ENCODE measurements around the gene IPO11.
"Not testable (repeated sequence)": the region's sequence is repeated elsewhere in the genome, so short reads cannot be mapped to it uniquely, and the experiment has no call there.

Gene IPO11

GRCh38 chr5:62600560-62601252, 188.1 kb downstream of the IPO11 start:
- DNase-seq (ENCODE audit: low read depth in 2 of 2) = no peak

DNA sequence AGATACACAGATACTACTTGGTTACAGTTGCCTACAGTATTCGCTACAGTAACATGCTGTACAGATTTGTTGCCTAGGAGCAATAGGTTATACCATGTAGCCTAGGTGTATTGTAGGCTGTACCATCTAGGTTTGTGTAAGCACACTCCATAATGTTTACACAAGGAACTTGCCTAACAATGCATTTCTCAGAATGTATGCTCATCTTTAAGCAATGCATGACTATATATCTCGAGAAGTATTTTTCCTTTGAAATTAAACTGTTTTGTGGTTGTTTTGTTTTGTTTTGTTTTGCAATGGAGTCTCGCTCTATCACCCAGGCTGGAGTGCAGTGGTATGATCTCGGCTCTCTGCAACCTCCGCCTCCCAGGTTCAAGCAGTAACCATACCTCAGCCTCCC, 191.4 kb downstream of the IPO11 start:
- DNase-seq (ENCODE audit: low read depth in 2 of 2) = no peak

GRCh38 chr5:62605638-62606037, 193.1 kb downstream of the IPO11 start:
- no peak for DNase-seq (ENCODE audit: low read depth in 2 of 2)

GRCh38 chr5:62606878-62607277, 194.3 kb downstream of the IPO11 start:
- DNase-seq (ENCODE audit: low read depth in 2 of 2) = no peak

DNA sequence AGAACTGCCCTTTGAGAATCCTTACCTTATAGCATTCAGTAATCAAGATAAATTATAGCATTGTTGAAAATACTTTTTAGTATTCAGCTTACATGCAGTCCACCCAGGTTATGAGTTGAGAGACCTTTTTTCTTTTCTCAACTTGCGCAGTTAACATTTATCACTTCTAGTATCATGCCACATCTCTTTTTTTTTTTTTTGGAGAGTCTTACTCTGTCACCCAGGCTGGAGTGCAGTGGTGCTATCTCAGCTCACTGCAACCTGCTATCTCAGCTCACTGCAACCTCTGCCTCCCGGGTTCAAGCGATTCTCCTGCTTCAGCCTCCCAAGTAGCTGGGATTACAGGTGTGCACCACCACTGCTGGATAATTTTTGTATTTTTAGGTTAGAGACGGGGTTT, 195.1 kb downstream of the IPO11 start:
- DNase-seq (ENCODE audit: low read depth in 2 of 2) = no peak

GRCh38 chr5:62608529-62609511, 196.3 kb downstream of the IPO11 start:
- no peak for DNase-seq (ENCODE audit: low read depth in 2 of 2)

DNA sequence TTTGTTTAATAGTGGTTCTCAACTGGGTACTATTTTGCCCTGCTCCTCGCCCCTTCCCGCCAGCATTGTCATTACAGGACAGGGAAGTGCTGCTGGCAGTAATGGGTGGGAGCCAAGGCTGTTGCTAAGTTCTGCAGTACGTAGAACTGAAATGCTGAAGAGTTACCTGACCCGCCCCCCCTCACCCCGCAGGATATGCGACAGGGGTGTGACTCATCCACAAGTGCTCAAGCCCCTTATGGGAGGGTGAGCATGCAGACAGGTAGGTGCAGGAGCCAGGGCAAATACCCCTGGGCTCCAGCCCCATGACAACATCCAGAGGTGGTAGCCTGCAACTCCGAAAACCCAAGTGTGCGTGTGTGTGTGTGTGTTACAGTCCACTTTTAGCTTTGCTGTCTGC, 201.8 kb downstream of the IPO11 start:
- no peak for DNase-seq (ENCODE audit: low read depth in 2 of 2)

GRCh38 chr5:62616615-62617277, 204.2 kb downstream of the IPO11 start:
- DNase-seq (ENCODE audit: low read depth in 2 of 2) = no peak

DNA sequence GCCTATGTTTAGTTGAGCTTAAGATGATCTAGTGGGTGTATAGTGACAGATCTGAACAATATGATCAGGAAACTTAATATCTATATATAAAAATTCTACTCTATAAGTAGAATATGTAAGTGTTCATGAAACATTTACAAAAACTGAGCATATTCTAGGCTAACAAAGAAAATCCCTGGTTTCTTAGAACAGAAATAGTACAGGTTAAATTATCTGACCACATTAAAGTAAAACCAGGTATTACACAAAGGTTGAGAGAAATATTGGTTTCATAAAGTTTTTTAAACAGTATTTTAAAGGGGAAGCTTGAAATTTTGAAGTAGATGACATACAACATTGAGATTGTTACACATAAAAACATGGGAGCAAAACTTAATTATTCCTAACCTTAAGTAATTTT, 205.4 kb downstream of the IPO11 start:
- DNase-seq (ENCODE audit: low read depth in 2 of 2) = no peak

GRCh38 chr5:62620761-62621160, 208.2 kb downstream of the IPO11 start:
- no peak for DNase-seq (ENCODE audit: low read depth in 2 of 2)

- DNase-seq (ENCODE audit: low read depth in 2 of 2) = no peak
These were observed 208.7 kb downstream of the IPO11 start for GRCh38 chr5:62621280-62621679.

GRCh38 chr5:62623271-62623670, 210.7 kb downstream of the IPO11 start:
- no peak for DNase-seq (ENCODE audit: low read depth in 2 of 2)

- DNase-seq (ENCODE audit: low read depth in 2 of 2) = not testable (repeated sequence)
These were observed 211.9 kb downstream of the IPO11 start for GRCh38 chr5:62624436-62624835.

GRCh38 chr5:62626534-62626933, 214.0 kb downstream of the IPO11 start:
- DNase-seq (ENCODE audit: low read depth in 2 of 2) = no peak

- DNase-seq (ENCODE audit: low read depth in 2 of 2) = no peak
These were observed 214.6 kb downstream of the IPO11 start for GRCh38 chr5:62627121-62627520.

DNA sequence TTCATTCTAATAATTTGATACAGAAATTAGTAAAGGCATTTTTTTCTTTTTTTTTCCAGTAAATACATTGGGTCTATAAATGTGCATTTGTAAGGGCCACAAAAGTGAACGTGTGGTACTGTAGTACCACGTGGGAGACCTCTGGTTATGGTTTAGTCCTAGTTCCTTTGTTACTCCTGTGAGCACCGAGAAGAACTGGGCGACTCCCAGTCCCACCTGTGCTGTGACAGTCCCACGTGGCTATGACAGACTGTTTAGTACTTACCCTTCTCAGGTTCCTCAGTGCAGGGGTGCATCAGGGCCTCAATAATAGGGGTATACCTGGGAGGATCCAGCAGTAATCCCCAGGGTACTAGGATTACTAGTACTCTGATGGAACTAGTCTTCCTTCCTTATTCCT, 215.3 kb downstream of the IPO11 start:
- no peak for DNase-seq (ENCODE audit: low read depth in 2 of 2)

GRCh38 chr5:62631909-62632580, 219.5 kb downstream of the IPO11 start:
- no peak for DNase-seq (ENCODE audit: low read depth in 2 of 2)

GRCh38 chr5:62633243-62633642, 220.7 kb downstream of the IPO11 start:
- no peak for DNase-seq (ENCODE audit: low read depth in 2 of 2)

GRCh38 chr5:62640446-62640845, 227.9 kb downstream of the IPO11 start:
- DNase-seq (ENCODE audit: low read depth in 2 of 2) = no peak

DNA sequence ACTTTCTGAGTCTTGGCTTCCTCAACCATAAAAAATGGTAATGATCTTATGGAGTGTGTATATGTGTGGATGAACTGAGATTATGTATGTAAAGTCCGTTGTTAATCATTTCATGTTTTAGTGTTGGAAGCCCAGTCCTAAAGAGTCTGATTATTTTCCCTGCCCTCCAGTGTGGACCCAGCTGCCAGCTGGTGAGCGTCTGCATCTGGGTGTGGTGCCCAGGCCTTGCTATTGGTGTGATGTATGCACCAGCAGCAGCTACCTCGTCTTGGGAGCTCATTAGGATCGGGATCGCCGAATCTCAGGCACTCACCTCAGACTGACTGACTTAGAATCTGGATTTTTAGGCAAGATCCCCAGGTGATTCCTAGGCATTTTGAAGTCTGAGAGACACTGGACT, 229.9 kb downstream of the IPO11 start:
- no peak for DNase-seq (ENCODE audit: low read depth in 2 of 2)

GRCh38 chr5:62643556-62644451, 231.2 kb downstream of the IPO11 start:
- DNase-seq (ENCODE audit: low read depth in 2 of 2) = no peak

Data from stimulated activated CD8-positive, alpha-beta memory T cell treated with anti-CD3 and anti-CD28 coated beads, Interleukin-7, amount 100 ng/mL, for 1 hour (primary cell).